Astrocyte (in vitro differentiated cells and primary cell): ENCODE measurements around the gene ZNF765.

ENCODE experiments used
- CTCF ChIP-seq: IDR thresholded peaks from 2 replicates; pipeline ENCODE4 v1.5.1; 2011; ENCODE audit warnings: low read depth, mild to moderate bottlenecking, inconsistent platforms, low read length, moderate library complexity; ENCODE audit not compliant: insufficient read depth
- EZH2 ChIP-seq: IDR thresholded peaks from 2 replicates; pipeline ENCODE4 v1.6.1; 2012; ENCODE audit warnings: mild to moderate bottlenecking, low read length, inconsistent platforms; ENCODE audit not compliant: insufficient read depth

- TF ChIP-seq CTCF (no peak), EZH2 (no peak)
Measured at GRCh38 chr19:53422551-53422950, 27.6 kb downstream of the ZNF765 start.
